Measurements from ENCODE around the gene ZNF276.

Gene ZNF276

GRCh38 chr16:89716916-89717687 is 4.2 kb upstream of the ZNF276 start:
- DNase-seq = no peak

GRCh38 chr16:89717688-89718505 is 3.4 kb upstream of the ZNF276 start:
- DNase-seq = no peak

GRCh38 chr16:89720551-89720812 is 855 bp upstream of the ZNF276 start:
- DNase-seq = no peak

- peak; percentile 84 to 91 (median 88) for DNase-seq
These were observed 432 bp downstream of the ZNF276 start for GRCh38 chr16:89721546-89722391.

- DNase-seq = peak; percentile 49 to 94 (median 60)
These were observed 1.3 kb downstream of the ZNF276 start for GRCh38 chr16:89722392-89723278.

- peak; percentile 68 to 94 (median 76) for DNase-seq
These were observed 2.2 kb downstream of the ZNF276 start for GRCh38 chr16:89723279-89724250.

- no peak for DNase-seq
These were observed 6.2 kb downstream of the ZNF276 start for GRCh38 chr16:89727406-89728120.

- DNase-seq = no peak
These were observed 8.0 kb downstream of the ZNF276 start for GRCh38 chr16:89729293-89729692.

- DNase-seq = no peak
These were observed 8.7 kb downstream of the ZNF276 start for GRCh38 chr16:89729863-89730593.

- DNase-seq = no peak
These were observed 9.4 kb downstream of the ZNF276 start for GRCh38 chr16:89730610-89731234.

GRCh38 chr16:89732142-89732917 is 11.0 kb downstream of the ZNF276 start:
- DNase-seq = no peak

GRCh38 chr16:89732918-89733242 is 11.5 kb downstream of the ZNF276 start:
- DNase-seq = no peak

GRCh38 chr16:89733322-89733721 is 12.0 kb downstream of the ZNF276 start:
- no peak for DNase-seq

- DNase-seq = no peak
These were observed 12.5 kb downstream of the ZNF276 start for GRCh38 chr16:89733792-89734191.

- DNase-seq = no peak
These were observed 15.2 kb downstream of the ZNF276 start for GRCh38 chr16:89736554-89736953.

- DNase-seq = peak in 4 of 5 donors; percentile 30 to 75 (median 39)
These were observed 16.2 kb downstream of the ZNF276 start for GRCh38 chr16:89737341-89738071.

- DNase-seq = no peak
These were observed 16.7 kb downstream of the ZNF276 start for GRCh38 chr16:89738072-89738377.
